HG03342 (cell line): ENCODE measurements around the gene LRMDA.

Source experiments
- ATAC-seq: cut with Tn5 transposase; IDR thresholded peaks from one replicate; pipeline ENCODE4 v1.9.1; 2021; ENCODE audit warnings: mild to moderate bottlenecking, moderate library complexity; ENCODE audit not compliant: unreplicated experiment

Gene LRMDA

GRCh38 chr10:76002262-76002854, 570.9 kb downstream of the LRMDA start:
- ATAC-seq, result no peak

GRCh38 chr10:76007667-76008181, 576.3 kb downstream of the LRMDA start:
- no peak for ATAC-seq

- ATAC-seq, result no peak
Measured at GRCh38 chr10:76009531-76009930, 578.1 kb downstream of the LRMDA start.

GRCh38 chr10:76010703-76011102, 579.3 kb downstream of the LRMDA start:
- no peak for ATAC-seq

- no peak for ATAC-seq
Measured at GRCh38 chr10:76012716-76013327, 581.4 kb downstream of the LRMDA start.

- ATAC-seq, result no peak
Measured at GRCh38 chr10:76015245-76015644, 583.8 kb downstream of the LRMDA start.

- no peak for ATAC-seq
Measured at GRCh38 chr10:76017026-76017732, 585.8 kb downstream of the LRMDA start.

GRCh38 chr10:76017733-76018433, 586.5 kb downstream of the LRMDA start:
- ATAC-seq, result no peak

GRCh38 chr10:76020630-76021029, 589.2 kb downstream of the LRMDA start:
- no peak for ATAC-seq

- ATAC-seq, result no peak
Measured at GRCh38 chr10:76021398-76021797, 590.0 kb downstream of the LRMDA start.

- ATAC-seq, result no peak
Measured at GRCh38 chr10:76022366-76022765, 590.9 kb downstream of the LRMDA start.

- ATAC-seq, result no peak
Measured at GRCh38 chr10:76023007-76023406, 591.6 kb downstream of the LRMDA start.

- ATAC-seq, result no peak
Measured at GRCh38 chr10:76024460-76025123, 593.2 kb downstream of the LRMDA start.

- no peak for ATAC-seq
Measured at GRCh38 chr10:76025124-76025477, 593.7 kb downstream of the LRMDA start.

- ATAC-seq, result no peak
Measured at GRCh38 chr10:76026176-76026771, 594.9 kb downstream of the LRMDA start.

- ATAC-seq, result no peak
Measured at GRCh38 chr10:76026905-76027304, 595.5 kb downstream of the LRMDA start.

- ATAC-seq, result no peak
Measured at GRCh38 chr10:76029782-76030181, 598.4 kb downstream of the LRMDA start.

- no peak for ATAC-seq
Measured at GRCh38 chr10:76031099-76031498, 599.7 kb downstream of the LRMDA start.

GRCh38 chr10:76031769-76032699, 600.6 kb downstream of the LRMDA start:
- no peak for ATAC-seq

GRCh38 chr10:76032700-76033039, 601.2 kb downstream of the LRMDA start:
- ATAC-seq, result no peak
